NCI-H1694 (cell line): Measurements from ENCODE around the gene ZAP70.
"Not testable (repeated sequence)": the region's sequence is repeated elsewhere in the genome, so short reads cannot be mapped to it uniquely, and the experiment has no call there.

Source experiments
- DNase-seq: peaks from one replicate; lab custom pipeline; 2025; lab: John Stamatoyannopoulos, UW

ZAP70 gene

GRCh38 chr2:97713296-97714083 is at the start of gene ZAP70:
ZAP70 (plus strand) TSS chr2:97713576; CDS start chr2:97724037, 10,461 bp downstream.
- no peak for DNase-seq

DNA sequence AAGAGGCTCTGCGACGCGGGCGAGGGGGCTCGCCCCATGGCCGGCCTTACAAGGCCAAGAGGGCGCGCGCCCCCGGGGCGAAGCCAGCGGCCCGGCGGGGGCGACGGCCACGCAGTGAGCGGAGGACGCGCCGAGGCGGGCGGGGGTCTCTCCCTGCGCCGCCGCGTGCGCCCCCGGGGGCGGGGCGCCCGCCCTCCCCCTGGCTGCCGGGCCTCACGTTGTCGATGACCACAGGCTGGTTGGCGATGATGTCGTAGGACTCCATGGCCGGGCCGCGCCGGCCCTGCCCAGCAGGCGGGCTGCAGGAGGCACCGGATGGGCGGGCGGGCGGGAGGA is 49.8 kb upstream of the ZAP70 start:
- DNase-seq: peak; percentile 17

GRCh38 chr2:97663962-97664635 is 49.3 kb upstream of the ZAP70 start, which contains the start of gene ACTR1B:
ACTR1B (minus strand) TSS chr2:97664044; CDS start chr2:97663890, 154 bp downstream.
- peak; percentile 97 for DNase-seq

GRCh38 chr2:97664636-97664970 is 48.8 kb upstream of the ZAP70 start:
- DNase-seq: peak; percentile 67

DNA sequence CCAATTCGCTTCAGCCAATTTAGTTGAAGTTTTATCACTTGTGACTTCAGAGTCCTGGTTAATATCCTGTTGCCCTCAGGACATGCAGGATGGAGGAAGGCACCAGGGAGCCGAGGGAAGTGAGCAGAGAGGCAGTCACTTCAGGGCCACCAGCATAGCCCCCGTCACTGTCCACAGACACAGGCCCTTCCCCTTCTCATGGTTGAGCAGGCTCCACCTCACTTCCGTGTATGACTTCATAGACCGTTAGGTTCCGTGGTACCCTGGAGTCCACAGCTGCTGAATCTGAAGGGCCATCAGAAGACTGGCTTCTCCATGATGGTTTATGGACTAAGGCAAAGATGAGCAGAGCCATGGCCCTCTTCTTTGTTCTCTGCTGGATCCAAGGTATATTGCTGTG is 43.9 kb upstream of the ZAP70 start, which contains the start of gene C2orf92:
TSS of gene C2orf92 (plus strand) at position 266 of the 400 bp plus-strand sequence. CDS start at position 342, 76 bp downstream.
- DNase-seq: no peak

DNA sequence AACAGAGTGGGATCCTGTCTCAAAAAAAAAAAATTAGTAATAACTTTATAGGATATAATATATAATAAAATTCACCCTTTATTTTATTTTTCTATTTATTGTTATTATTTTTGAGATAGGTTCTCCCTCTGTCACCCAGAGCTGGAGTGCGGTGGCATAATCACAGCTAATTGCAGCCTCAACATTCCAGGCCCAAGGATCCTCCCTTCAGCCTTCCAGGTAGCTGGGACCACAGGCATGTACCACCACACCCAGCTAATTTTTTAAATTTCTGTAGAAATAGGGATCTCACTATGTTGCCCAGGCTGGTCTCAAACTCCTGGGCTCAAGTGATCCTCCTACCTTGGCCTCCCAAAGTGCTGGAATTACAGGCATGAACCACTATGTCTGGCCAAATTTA is 42.9 kb upstream of the ZAP70 start:
- no peak for DNase-seq

- DNase-seq: no peak
These were observed 41.9 kb upstream of the ZAP70 start for GRCh38 chr2:97671526-97671925.

DNA sequence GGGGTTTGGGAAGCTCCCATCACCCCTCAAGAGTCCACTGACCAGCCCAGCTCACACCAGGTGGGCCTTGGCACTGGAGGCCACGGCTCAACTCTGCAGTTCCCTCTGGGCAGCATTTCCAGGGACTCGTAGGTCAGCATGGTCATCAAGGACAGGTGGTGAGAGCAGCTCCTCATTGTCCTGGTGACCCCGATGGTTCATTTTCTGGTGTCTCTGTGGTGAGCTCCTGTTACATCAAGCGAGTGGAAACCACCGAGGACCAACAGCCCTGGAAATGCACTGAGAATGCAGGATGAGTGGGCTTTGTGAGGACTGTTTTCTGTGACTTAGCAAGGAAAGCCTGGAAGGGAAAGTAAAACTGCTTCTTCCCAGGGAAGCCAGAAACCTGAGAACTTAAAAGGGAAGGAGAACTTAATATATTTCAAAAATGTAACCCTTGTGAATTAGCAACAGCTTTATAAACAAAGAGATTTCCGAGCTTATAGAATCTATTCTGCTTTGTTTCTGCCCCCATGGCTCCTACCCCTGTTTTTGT is 40.7 kb upstream of the ZAP70 start:
- DNase-seq: not testable (repeated sequence)

DNA sequence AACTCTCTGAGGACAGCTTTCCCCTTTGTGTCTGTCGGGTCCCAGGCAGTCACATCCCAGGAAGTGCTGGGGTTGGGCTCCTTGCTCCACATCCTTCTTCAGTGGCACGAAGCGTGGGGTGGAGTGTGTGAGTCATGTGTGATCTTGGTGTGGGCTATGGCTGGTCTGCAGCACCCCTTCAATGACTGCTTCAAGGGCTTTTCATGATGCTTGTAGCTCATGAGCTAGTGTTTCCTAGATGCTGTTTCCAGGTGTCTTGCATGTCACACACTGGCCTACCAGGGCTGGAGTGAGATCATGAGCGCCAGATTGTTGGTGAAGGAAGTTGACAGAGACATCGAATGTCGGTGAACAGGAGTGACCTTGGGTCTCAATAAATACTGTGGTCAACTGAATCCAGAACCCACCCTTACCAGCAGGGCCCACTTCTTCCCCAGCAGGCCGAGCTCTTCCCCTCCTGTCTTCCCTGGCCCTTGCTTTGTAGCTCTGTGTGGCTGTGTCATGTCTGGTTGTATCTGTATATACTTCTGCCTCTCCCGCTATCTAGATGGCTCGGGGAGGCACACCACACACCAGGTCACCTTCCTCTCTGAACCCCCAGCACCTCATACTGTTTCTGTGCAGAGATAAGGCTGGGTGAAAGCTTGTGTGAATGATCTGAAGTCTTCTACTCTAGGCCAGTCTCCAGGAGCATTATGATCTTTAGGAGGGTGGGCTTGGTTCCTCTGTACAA is 40.0 kb upstream of the ZAP70 start:
- DNase-seq: no peak

DNA sequence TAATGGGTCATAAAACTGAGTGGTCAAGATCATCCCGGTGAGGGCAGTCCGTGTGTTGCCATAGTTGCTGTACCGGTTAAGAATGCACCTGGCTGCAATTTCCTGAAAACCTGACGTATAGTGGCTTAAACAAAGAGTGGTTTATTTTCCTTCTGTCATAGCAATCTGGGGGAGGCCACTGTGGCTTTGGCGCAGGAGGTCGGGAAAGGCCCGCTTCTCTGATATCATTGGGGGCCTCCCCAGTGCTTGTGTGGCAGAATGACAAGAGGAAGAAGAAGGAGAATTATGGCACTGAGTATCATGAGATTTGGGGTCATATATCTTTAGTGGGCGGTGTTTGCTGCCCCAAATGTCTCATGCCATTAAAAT is 39.5 kb upstream of the ZAP70 start:
- DNase-seq: no peak

DNA sequence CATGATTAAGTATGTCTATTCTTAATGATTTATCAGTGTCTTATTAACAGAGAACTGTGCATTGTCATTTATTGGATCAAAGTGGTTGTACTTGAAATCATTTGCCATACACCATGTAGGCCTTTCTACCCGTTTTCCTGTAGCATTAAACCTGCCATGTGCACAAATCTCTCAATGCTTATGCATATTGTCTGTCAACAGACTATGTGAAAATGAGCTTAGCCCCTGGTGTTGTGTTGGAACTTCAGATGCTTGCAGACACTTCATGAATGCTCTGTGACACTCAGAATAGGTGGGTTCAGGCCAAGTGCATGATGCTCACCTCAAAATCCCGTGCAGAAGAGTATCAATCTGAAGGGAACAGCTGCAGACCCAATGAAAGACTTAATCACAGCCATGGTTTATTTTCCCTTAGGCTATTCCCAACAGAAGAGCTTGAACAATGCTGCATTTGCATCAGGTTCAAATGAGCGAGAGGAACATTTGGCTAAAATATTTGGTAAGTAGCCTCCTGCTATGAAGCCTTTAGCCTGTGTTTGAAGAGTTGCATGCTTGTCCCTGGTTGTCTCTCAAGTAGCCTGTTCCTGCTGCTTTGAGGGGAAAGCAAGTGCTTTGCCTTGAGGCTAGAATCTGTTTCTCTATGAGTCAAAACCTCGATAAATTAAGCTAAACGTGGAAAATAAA is 37.8 kb upstream of the ZAP70 start:
- DNase-seq: no peak

DNA sequence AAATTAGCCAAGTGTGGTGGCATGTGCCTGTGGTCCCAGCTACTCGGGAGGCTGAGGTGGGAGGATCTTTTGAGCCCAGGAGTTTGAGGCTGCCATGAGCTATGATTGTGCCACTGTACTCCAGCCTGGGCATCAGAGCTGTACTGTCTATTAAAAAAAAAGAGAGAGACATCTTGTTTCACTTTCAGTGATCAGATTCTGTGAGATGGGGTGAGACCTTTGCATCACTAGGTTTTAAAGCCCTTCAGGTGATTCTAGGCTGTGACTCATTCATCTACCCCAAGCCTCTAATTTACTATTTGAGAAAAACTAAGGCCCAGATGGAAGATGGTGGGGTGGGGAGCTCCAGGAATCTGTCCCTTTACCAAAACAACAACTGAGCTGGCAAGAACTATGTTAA is 36.8 kb upstream of the ZAP70 start:
- DNase-seq: no peak

DNA sequence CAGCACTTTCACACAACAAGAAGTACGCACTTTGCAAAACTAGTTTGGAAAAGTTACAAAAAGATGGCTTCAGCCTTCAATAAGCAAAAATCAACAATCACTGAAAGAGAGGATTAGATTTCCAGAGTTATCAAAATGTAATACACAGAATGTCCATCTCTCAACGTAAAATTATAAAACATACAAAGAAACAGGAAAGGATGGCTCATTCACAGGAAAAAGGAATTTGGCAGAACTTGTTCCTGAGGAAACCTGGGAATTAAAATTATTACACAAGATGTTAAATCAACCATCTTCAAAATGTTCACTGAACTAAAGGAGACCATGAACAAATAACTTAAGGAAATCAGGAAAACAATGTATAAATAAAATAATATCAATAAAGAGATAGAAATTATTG is 35.9 kb upstream of the ZAP70 start:
- no peak for DNase-seq

DNA sequence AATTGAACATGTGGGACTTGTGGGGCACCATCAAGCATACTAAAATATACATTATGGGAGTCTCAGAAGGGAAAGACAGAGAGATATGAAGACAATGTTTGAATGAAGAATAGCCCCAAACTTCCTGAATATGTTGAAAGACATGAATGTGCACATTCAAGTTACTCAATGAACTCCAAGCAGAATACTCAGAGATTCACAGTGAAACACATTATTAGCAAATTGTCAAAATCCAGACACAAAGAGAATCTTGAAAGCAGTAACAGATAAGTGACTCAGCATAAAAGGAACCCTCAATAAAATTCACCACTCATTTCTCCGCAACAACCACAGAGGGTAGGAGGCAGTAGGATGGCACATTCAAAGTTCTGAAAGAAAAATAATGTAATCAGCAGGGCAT is 35.1 kb upstream of the ZAP70 start:
- DNase-seq: no peak

GRCh38 chr2:97687235-97687634 is 26.1 kb upstream of the ZAP70 start:
- not testable (repeated sequence) for DNase-seq

DNA sequence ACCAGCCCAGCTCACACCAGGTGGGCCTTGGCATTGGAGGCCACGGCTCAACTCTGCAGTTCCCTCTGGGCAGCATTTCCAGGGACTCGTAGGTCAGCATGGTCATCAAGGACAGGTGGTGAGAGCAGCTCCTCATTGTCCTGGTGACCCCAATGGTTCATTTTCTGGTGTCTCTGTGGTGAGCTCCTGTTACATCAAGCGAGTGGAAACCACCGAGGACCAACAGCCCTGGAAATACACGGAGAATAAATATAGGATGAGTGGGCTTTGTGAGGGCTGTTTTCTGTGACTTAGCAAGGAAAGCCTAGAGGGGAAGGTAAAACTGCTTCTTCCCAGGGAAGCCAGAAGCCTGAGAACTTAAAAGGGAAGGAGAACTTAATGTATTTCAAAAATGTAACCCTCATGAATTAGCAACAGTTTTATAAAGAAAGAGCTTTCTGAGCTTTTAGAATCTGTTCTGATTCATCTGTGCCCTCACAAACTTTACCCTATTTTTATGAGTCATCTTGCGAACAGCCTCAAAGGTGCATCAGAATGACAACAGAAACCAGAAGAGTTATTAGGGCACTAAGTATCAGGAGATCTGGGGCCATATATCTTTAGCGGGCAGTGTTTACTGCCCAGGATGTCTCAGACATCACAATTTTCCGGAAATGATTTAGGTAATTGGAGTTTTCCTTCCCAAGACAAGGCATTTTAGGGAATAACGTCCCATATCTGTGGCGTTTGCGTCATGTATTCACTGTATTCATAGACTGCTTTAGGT is 25.1 kb upstream of the ZAP70 start:
- DNase-seq: no peak

DNA sequence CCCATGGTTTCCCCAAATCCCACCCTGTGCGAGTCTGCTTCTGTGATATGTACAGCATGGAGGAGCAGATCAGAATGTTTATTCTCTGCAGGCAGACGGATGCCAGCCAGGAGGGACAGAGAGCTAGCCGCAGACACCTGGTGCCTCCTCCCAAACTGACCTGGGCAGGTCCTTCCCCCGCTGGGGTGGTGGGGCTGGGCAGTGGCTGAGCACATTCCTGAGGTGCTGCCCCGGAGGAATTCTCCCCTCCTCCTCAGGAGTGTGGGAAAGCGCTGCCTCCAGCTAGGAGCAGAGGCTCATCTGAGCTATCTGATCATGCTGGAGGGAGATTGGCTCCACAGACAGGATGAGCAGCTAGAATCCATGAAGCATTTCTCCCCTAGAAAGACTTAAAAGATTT is 22.2 kb upstream of the ZAP70 start:
- no peak for DNase-seq

GRCh38 chr2:97693476-97693875 is 19.9 kb upstream of the ZAP70 start:
- DNase-seq: no peak

GRCh38 chr2:97695744-97696143 is 17.6 kb upstream of the ZAP70 start:
- DNase-seq: no peak

GRCh38 chr2:97697252-97698235 is 15.8 kb upstream of the ZAP70 start:
- DNase-seq: peak; percentile 88
